Measurements from ENCODE around the gene CALML4. TPM values are rescaled to one million over a fixed set of nuclear protein-coding genes. Genes with fewer than 3 reads are reported as not detected.

CALML4 gene
- total RNA-seq, 4 donors from 2014 or later: 1.6 to 5.3 (median 3.3) TPM

GRCh38 chr15:68148039-68148438 lies 57.1 kb downstream of the CALML4 start:
- Histone ChIP-seq H3K27ac (no peak overlapping the region), H3K27me3 (no peaks in the 10 kb centered on the region), H3K4me3 (no peak overlapping the region), H3K4me1 (peaks cover 0 to 41% (median 0%) of the 10 kb centered on the region in 3 donors), H3K9me3 (no peaks in the 10 kb centered on the region), H3K36me3 (peaks cover 0 to 50% (median 3%) of the 10 kb centered on the region in 3 donors)
- WGBS, 2 donors: 85 to 87% methylated on average over 1 of the region's 1 CpG
- intact Hi-C loops (cut with DNase I): no loop called here
- TF ChIP-seq, protein P1, sequence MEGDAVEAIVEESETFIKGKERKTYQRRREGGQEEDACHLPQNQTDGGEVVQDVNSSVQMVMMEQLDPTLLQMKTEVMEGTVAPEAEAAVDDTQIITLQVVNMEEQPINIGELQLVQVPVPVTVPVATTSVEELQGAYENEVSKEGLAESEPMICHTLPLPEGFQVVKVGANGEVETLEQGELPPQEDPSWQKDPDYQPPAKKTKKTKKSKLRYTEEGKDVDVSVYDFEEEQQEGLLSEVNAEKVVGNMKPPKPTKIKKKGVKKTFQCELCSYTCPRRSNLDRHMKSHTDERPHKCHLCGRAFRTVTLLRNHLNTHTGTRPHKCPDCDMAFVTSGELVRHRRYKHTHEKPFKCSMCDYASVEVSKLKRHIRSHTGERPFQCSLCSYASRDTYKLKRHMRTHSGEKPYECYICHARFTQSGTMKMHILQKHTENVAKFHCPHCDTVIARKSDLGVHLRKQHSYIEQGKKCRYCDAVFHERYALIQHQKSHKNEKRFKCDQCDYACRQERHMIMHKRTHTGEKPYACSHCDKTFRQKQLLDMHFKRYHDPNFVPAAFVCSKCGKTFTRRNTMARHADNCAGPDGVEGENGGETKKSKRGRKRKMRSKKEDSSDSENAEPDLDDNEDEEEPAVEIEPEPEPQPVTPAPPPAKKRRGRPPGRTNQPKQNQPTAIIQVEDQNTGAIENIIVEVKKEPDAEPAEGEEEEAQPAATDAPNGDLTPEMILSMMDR (IDR thresholded peaks at IDR 0.05): no peak
- no peak for TF ChIP-seq POLR2A (IDR thresholded peaks at IDR 0.05)
- DNase-seq: no peak

GRCh38 chr15:68145706-68146105 lies 59.4 kb downstream of the CALML4 start:
- no peak for DNase-seq
- intact Hi-C loops (cut with DNase I): no loop called here
- Histone ChIP-seq H3K27me3 (no peaks in the 10 kb centered on the region), H3K4me1 (peaks cover 0 to 34% (median 0%) of the 10 kb centered on the region in 3 donors), H3K27ac (no peak overlapping the region), H3K4me3 (no peak overlapping the region), H3K9me3 (no peaks in the 10 kb centered on the region), H3K36me3 (peaks cover 0 to 50% (median 3%) of the 10 kb centered on the region in 3 donors)
- TF ChIP-seq, protein P1 (IDR thresholded peaks at IDR 0.05): no peak

GRCh38 chr15:68143785-68144184 lies 61.3 kb downstream of the CALML4 start:
- 82 to 86% methylated on average over 1 of the region's 1 CpG for WGBS, 2 donors
- DNase-seq: no peak
- no peaks in the 10 kb centered on the region for H3K27me3 ChIP-seq
- H3K27ac ChIP-seq: no peak overlapping the region
- peaks cover 0 to 35% (median 0%) of the 10 kb centered on the region in 3 donors for H3K4me1 ChIP-seq
- intact Hi-C loops (cut with DNase I): no loop called here
- peaks cover 0 to 50% (median 3%) of the 10 kb centered on the region in 3 donors for H3K36me3 ChIP-seq
- no peaks in the 10 kb centered on the region for H3K9me3 ChIP-seq
- no peak overlapping the region for H3K4me3 ChIP-seq
- TF ChIP-seq, protein P1 (IDR thresholded peaks at IDR 0.05): no peak
- TF ChIP-seq POLR2A (IDR thresholded peaks at IDR 0.05): no peak

GRCh38 chr15:68143129-68143528 lies 62.0 kb downstream of the CALML4 start:
- Histone ChIP-seq H3K27me3 (no peaks in the 10 kb centered on the region), H3K27ac (no peak overlapping the region), H3K36me3 (peaks cover 0 to 46% (median 3%) of the 10 kb centered on the region in 3 donors), H3K4me1 (peaks cover 0 to 36% (median 4%) of the 10 kb centered on the region in 3 donors), H3K4me3 (no peak overlapping the region), H3K9me3 (no peaks in the 10 kb centered on the region)
- intact Hi-C loops (cut with DNase I): no loop called here
- 92% methylated on average over 2 of the region's 2 CpGs for WGBS, 2 donors
- no peak for DNase-seq
- no peak for TF ChIP-seq POLR2A (IDR thresholded peaks at IDR 0.05)
- TF ChIP-seq, protein P1 (IDR thresholded peaks at IDR 0.05): no peak

Other genes starting within 250 kb of the CALML4 start
- 10 to 100 TPM; 19.9 to 69.2 (median 26.6) TPM for gene PIAS1, start 151.0 kb downstream of the CALML4 start, total RNA-seq
- gene CLN6, start 24.4 kb upstream of the CALML4 start, total RNA-seq: 10 to 100 TPM; 13.2 to 30.8 (median 24.4) TPM
- 10 to 100 TPM; 32.3 to 64.4 (median 46.8) TPM for gene FEM1B, start 72.4 kb upstream of the CALML4 start, total RNA-seq
- gene ITGA11, start 226.8 kb upstream of the CALML4 start, total RNA-seq: 1 to 10 TPM in 2 of 4 donors, under 1 TPM in 2; 0.19 to 2.9 (median 0.81) TPM